Measurements from ENCODE around the gene AQP12A.
"Not testable (repeated sequence)": the region's sequence is repeated elsewhere in the genome, so short reads cannot be mapped to it uniquely, and the experiment has no call there.

The AQP12A gene

DNA sequence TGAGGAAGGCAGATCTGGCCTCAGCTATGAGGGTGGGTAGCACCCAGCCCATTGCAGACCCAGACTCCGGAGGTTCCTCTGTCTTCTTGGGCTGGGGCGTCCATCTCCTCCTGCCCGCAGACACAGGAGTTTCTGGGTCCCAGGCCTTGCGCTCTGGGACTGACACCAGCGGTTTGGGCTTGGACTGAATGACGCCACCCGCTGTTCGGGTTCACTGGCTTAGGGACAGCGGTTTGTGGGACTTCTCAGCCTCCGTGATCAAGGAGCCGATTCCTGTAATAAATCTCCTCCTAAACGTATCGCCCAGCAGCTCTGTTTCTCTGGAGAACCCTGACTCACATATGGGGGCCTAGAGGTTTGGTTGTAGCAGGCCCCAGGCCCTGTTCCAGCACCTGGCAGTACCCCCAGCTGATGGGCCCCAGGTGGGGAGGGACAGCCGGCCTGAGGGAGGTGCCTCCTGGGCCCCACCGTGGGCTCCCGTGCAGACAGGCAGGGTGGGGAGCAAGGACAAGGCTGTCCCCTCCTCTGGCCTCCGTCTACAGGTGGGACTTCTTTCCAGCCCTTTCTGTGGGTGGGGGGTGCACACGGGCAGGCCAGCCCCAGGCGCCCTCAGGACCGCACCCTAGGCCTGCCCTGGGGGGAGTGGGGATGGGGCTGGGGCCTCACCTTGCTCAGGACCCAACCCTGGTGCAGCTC, 4.5 kb upstream of the AQP12A start:
- no peak overlapping the region for H3K4me3 ChIP-seq
- H3K4me1 ChIP-seq: no peaks in the 10 kb centered on the region
- in situ Hi-C loops (cut with MboI; ENCODE audit: low sequenced_read_pairs): no loop called here
- peaks cover 12% of the 10 kb centered on the region for H3K27me3 ChIP-seq (ENCODE audit: low read depth)
- DNase-seq (ENCODE audit: low spot score in 2 of 2): no peak
- H3K36me3 ChIP-seq (replicated peaks): no peaks in the 10 kb centered on the region
- no peaks in the 10 kb centered on the region for H3K9me3 ChIP-seq

DNA sequence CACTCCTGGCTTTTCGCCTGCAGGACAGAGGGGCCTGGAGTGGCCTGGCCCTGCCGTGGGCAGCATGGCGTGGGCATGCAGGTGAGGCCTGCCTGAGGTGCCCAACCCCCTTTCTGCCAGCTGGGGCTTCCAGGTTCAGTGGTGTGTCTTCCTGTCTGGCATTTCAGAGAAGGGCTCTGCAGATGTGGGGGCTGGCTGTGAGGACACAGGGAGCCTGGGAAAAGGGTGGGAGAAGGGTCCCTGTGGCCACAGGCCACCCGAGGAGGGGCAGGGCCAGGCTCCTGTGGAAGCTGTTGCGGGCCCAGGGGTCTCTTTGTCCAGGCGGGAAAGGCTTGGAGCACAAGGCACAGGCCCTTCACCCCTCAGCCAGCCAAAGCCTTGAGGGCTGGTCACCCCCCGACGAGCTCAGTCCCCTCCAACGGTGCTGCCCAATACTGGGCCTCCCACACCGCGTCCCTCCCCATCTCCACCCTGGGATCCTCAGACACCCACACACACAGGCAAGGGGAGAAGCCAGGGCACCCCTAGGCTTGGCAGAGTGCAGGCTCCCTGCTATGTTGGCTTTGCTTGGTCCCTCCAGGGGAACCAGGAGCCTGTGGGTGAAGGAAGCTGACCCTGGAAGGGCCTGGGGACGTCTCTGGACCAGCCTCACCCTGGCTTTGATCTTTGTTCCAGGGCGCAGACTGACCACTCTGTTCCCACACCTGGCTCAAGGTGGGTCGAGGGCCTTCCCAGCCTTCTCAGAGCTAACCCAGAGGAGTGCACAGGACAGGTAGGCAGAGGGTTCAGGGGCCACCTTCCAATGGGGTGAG, 3.7 kb upstream of the AQP12A start:
- Histone ChIP-seq H3K9me3 (no peaks in the 10 kb centered on the region), H3K4me1 (no peaks in the 10 kb centered on the region), H3K27me3 (ENCODE audit: low read depth) (peaks cover 12% of the 10 kb centered on the region), H3K36me3 (replicated peaks) (no peaks in the 10 kb centered on the region), H3K4me3 (no peak overlapping the region)
- in situ Hi-C loops (cut with MboI; ENCODE audit: low sequenced_read_pairs): no loop called here
- DNase-seq (ENCODE audit: low spot score in 2 of 2): no peak

DNA sequence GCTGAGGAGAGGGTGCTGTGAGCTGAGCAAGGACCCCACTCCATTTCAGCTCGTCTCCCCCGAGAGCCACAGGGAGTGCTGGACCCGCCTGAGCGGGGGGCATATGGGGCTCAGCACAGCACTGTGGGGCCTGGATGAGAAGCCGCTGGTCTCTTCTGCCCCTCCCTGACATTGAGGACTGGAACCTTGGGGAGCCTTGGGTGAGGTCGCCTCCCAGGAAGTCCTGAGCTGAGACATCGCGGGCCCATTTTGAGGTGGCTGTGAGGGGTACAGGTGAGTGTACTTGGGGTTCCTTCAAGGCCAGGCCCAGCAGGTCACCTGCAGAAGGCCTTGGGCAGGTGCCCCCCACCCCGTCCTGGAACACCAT, 3.1 kb upstream of the AQP12A start:
- peaks cover 12% of the 10 kb centered on the region for H3K27me3 ChIP-seq (ENCODE audit: low read depth)
- no peaks in the 10 kb centered on the region for H3K4me1 ChIP-seq
- in situ Hi-C loops (cut with MboI; ENCODE audit: low sequenced_read_pairs): no loop called here
- H3K9me3 ChIP-seq: no peaks in the 10 kb centered on the region
- no peak overlapping the region for H3K4me3 ChIP-seq
- DNase-seq (ENCODE audit: low spot score in 2 of 2): no peak
- H3K36me3 ChIP-seq (replicated peaks): no peaks in the 10 kb centered on the region

DNA sequence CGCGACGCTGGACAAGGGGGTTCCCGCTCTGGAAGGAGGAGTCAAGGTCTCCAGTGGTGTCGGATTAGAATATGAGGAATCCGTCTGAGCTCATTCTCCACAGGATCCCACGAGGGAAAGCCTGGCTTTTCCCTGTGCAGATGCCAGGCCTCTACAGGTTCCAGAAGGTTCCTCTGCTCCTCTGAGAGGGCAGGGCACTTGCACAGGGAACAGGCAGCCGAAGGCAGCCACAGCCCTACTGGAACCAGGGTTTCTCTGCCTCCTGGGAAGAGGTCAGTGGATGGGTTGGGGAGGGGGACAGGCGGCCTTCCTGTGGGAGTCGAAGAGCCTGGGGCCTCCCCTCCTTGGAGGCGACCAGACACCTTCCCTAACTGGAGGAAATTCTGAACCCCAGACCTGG, 1.7 kb upstream of the AQP12A start:
- no peaks in the 10 kb centered on the region for H3K9me3 ChIP-seq
- no peaks in the 10 kb centered on the region for H3K36me3 ChIP-seq (replicated peaks)
- H3K27me3 ChIP-seq (ENCODE audit: low read depth): peaks cover 12% of the 10 kb centered on the region
- in situ Hi-C loops (cut with MboI; ENCODE audit: low sequenced_read_pairs): no loop called here
- H3K4me3 ChIP-seq: no peak overlapping the region
- no peak for DNase-seq (ENCODE audit: low spot score in 2 of 2)
- H3K4me1 ChIP-seq: no peaks in the 10 kb centered on the region

- H3K4me1 ChIP-seq; H3K4me3 ChIP-seq; in situ Hi-C loops (cut with MboI; ENCODE audit: low sequenced_read_pairs); H3K9me3 ChIP-seq; H3K36me3 ChIP-seq (replicated peaks); DNase-seq (ENCODE audit: low spot score in 2 of 2): not testable (repeated sequence)
- H3K27me3 ChIP-seq (ENCODE audit: low read depth): peaks cover 12% of the 10 kb centered on the region
Observed at GRCh38 chr2:240690421-240691074, 1.1 kb upstream of the AQP12A start.

DNA sequence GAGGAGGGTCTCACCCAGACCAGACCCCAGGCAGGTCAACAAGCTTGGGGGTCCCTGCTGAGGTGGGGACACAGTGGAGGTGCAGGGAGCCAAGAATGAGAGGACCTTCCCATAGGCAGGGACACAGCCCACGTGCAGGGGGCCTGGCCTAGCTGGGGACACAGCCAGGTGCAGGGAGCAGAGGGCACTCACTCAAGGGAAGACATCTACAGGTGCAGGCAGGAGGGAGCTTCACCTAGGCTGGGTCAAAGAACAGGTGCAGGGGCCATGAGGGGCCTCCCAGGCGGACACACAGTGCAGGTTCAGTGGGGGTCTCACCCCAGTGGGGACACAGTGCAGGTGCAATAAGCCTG, 615 bp upstream of the AQP12A start:
- not testable (repeated sequence) for DNase-seq (ENCODE audit: low spot score in 2 of 2); H3K4me3 ChIP-seq

GRCh38 chr2:240692583-240693561, 1.2 kb downstream of the AQP12A start:
- H3K27me3 ChIP-seq (ENCODE audit: low read depth); H3K4me1 ChIP-seq; H3K9me3 ChIP-seq; in situ Hi-C loops (cut with MboI; ENCODE audit: low sequenced_read_pairs); H3K36me3 ChIP-seq (replicated peaks); H3K4me3 ChIP-seq: not testable (repeated sequence)
- DNase-seq (ENCODE audit: low spot score in 2 of 2): peak in 1 of 2 experiments; percentile 2

More for the DNA sequence above, 615 bp upstream of the AQP12A start:
- in situ Hi-C loops (cut with MboI; ENCODE audit: low sequenced_read_pairs); H3K4me1 ChIP-seq; H3K9me3 ChIP-seq; H3K36me3 ChIP-seq (replicated peaks); H3K27me3 ChIP-seq (ENCODE audit: low read depth): not testable (repeated sequence)

DNA sequence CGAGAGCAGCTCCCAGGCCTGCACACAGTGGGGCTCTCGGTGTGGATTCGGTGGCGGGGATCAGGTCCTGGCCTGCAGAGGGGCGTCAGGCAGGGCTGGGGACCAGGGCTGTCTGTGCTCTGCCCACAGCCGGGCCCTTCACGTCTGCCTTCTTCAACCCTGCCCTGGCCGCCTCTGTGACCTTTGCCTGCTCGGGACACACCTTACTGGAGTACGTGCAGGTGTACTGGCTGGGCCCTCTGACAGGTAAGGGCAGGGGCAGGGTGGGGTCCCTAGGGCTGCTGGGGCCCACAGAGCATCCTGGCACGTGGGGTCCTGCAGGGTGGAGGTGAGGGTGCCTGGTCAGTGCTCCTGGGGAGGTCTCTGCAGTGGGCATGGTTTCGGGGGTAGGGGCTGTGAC, 2.6 kb downstream of the AQP12A start:
- DNase-seq (ENCODE audit: low spot score in 2 of 2); H3K4me3 ChIP-seq; H3K27me3 ChIP-seq (ENCODE audit: low read depth); H3K9me3 ChIP-seq; H3K36me3 ChIP-seq (replicated peaks); in situ Hi-C loops (cut with MboI; ENCODE audit: low sequenced_read_pairs); H3K4me1 ChIP-seq: not testable (repeated sequence)

- DNase-seq (ENCODE audit: low spot score in 2 of 2); H3K36me3 ChIP-seq (replicated peaks); H3K4me3 ChIP-seq; H3K27me3 ChIP-seq (ENCODE audit: low read depth); H3K9me3 ChIP-seq; in situ Hi-C loops (cut with MboI; ENCODE audit: low sequenced_read_pairs); H3K4me1 ChIP-seq: not testable (repeated sequence)
Observed at GRCh38 chr2:240695593-240695992, 3.9 kb downstream of the AQP12A start.

GRCh38 chr2:240696469-240696868, 4.8 kb downstream of the AQP12A start:
- H3K4me3 ChIP-seq; H3K36me3 ChIP-seq (replicated peaks); H3K9me3 ChIP-seq; H3K4me1 ChIP-seq; H3K27me3 ChIP-seq (ENCODE audit: low read depth); DNase-seq (ENCODE audit: low spot score in 2 of 2); in situ Hi-C loops (cut with MboI; ENCODE audit: low sequenced_read_pairs): not testable (repeated sequence)

DNA sequence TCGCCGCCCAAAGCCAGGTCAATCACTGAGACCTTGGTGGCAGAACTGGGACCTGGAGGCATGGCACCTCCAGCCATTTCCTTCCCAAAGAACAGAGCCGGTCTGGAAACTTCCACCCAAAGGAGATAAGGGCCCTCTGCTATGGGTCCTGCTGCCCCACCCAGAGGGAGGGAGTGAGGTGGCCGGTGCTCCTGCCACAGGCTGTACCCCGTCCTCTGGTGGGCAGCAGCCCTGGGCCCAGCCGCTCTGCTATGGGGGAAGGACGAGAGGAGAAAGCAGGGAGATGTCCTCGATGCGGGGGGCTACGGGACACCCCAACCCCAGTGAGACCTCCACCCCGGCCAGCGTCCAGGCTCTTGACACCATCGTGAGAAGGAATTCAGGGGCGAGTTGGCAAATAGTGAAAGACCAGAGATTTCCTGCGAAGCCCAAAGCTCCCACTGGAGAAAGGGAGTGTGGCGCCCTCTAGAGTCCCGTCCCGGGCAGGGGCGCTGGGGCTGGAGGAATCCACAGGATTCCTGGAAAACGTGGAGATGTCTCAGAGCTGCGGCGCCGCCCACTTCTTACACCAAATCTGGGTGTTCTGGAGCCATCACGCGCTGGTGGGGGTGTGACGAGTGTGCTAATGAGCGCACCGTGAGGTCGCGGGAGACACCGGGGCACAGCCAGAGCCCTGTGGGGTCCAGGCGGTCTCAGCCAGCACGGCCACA, 7.3 kb downstream of the AQP12A start:
- DNase-seq (ENCODE audit: low spot score in 2 of 2): peak in 1 of 2 experiments; percentile 7
- H3K36me3 ChIP-seq (replicated peaks); H3K4me1 ChIP-seq; H3K4me3 ChIP-seq; H3K9me3 ChIP-seq; H3K27me3 ChIP-seq (ENCODE audit: low read depth); in situ Hi-C loops (cut with MboI; ENCODE audit: low sequenced_read_pairs): not testable (repeated sequence)

- H3K9me3 ChIP-seq; H3K4me3 ChIP-seq; in situ Hi-C loops (cut with MboI; ENCODE audit: low sequenced_read_pairs); H3K4me1 ChIP-seq; H3K36me3 ChIP-seq (replicated peaks): not testable (repeated sequence)
- peak in 1 of 2 experiments; percentile 6 for DNase-seq (ENCODE audit: low spot score in 2 of 2)
- peaks cover 12% of the 10 kb centered on the region for H3K27me3 ChIP-seq (ENCODE audit: low read depth)
Observed at GRCh38 chr2:240699835-240700234, 8.2 kb downstream of the AQP12A start.

GRCh38 chr2:240700616-240701015, 8.9 kb downstream of the AQP12A start:
- H3K9me3 ChIP-seq; in situ Hi-C loops (cut with MboI; ENCODE audit: low sequenced_read_pairs); H3K36me3 ChIP-seq (replicated peaks); DNase-seq (ENCODE audit: low spot score in 2 of 2); H3K4me3 ChIP-seq; H3K4me1 ChIP-seq: not testable (repeated sequence)
- H3K27me3 ChIP-seq (ENCODE audit: low read depth): peaks cover 19% of the 10 kb centered on the region
